PC-3 (cell line): ENCODE measurements around the gene TAGLN2. TPM values are rescaled to one million over a fixed set of nuclear protein-coding genes. Genes with fewer than 3 reads are reported as not detected.

Experiments used
- ATAC-seq: fragments of 200-7000 bp; cut with Tn5 transposase; 2 replicates; pipeline ENCODE4 v1.9.1; 2020; ENCODE audit warnings: mild to moderate bottlenecking, moderate library complexity
- BruUV-seq: library from RNA; stranded (reverse); fragments of 400-500 nt; replicated peaks from 2 replicates; lab custom pipeline; 2021; lab: Mats Ljungman, UMichigan
- CTCF ChIA-PET: fragments of 300-600 bp; sonication (Branson Sonifier 250); formaldehyde crosslinking; loops from one replicate; lab custom pipeline; 2022; ENCODE audit warnings: antibody characterized with exemption; lab: Charles Lee
- POLR2A ChIA-PET: fragments of 300-600 bp; sonication (Branson Sonifier 250); formaldehyde crosslinking; loops from one replicate; lab custom pipeline; 2022; ENCODE audit warnings: antibody characterized with exemption; ENCODE audit not compliant: unreplicated experiment; lab: Charles Lee
- DNase-seq: peaks from one replicate; pipeline ENCODE4 v3.0.0-alpha.2; 2015
- H2AFZ ChIP-seq: fragments of 300-600 bp; sonication (generic); 2 replicates; pipeline ENCODE4 v1.6.0; 2016; ENCODE audit warnings: antibody characterized with exemption, low read length
- H3F3A ChIP-seq: fragments of 300-600 bp; sonication (generic); one replicate; pipeline ENCODE4 v1.6.0; 2017; ENCODE audit warnings: antibody characterized with exemption, low read length, control low read depth, mild to moderate bottlenecking; ENCODE audit not compliant: unreplicated experiment
- H3K27ac ChIP-seq: fragments of 300-600 bp; sonication (generic); 2 replicates; pipeline ENCODE4 v1.5.1; 2016; ENCODE audit warnings: mild to moderate bottlenecking, low read length
- H3K27me3 ChIP-seq: fragments of 300-600 bp; sonication (generic); 2 replicates; pipeline ENCODE4 v1.6.1; 2016; ENCODE audit warnings: low read length, mixed read lengths
- H3K36me3 ChIP-seq: fragments of 300-600 bp; sonication (generic); 2 replicates; pipeline ENCODE4 v1.6.1; 2016; ENCODE audit warnings: low read depth, mixed run types, low read length, mixed read lengths
- H3K4me1 ChIP-seq: fragments of 300-600 bp; sonication (generic); 2 replicates; pipeline ENCODE4 v1.5.1; 2016; ENCODE audit warnings: low read length; ENCODE audit not compliant: insufficient read depth
- H3K4me2 ChIP-seq: fragments of 300-600 bp; sonication (generic); 2 replicates; pipeline ENCODE4 v1.6.0; 2016; ENCODE audit warnings: low read length
- H3K4me3 ChIP-seq: fragments of 300-600 bp; sonication (generic); 2 replicates; pipeline ENCODE4 v1.5.1; 2016; ENCODE audit warnings: mild to moderate bottlenecking, low read length, mixed read lengths
- H3K79me2 ChIP-seq: fragments of 300-600 bp; sonication (generic); 2 replicates; pipeline ENCODE4 v1.6.1; 2017; ENCODE audit warnings: low read length, mixed read lengths
- H3K9ac ChIP-seq: fragments of 300-600 bp; sonication (generic); 2 replicates; pipeline ENCODE4 v1.6.0; 2016; ENCODE audit warnings: mild to moderate bottlenecking, low read length
- H3K9me2 ChIP-seq: fragments of 300-600 bp; sonication (generic); replicated peaks from 2 replicates; pipeline ENCODE4 v1.6.1; 2016; ENCODE audit warnings: mixed run types, low read length, mixed read lengths
- H3K9me3 ChIP-seq: fragments of 300-600 bp; sonication (generic); 2 replicates; pipeline ENCODE4 v1.6.1; 2016; ENCODE audit warnings: low read length, mixed read lengths
- H4K20me1 ChIP-seq: fragments of 300-600 bp; sonication (generic); 2 replicates; pipeline ENCODE4 v1.6.1; 2016; ENCODE audit warnings: low read length, mixed read lengths
- CTCF ChIP-seq: fragments of 300-600 bp; sonication (generic); conservative IDR thresholded peaks from 2 replicates; pipeline ENCODE4 v1.5.1; 2017; ENCODE audit warnings: antibody characterized with exemption, low read depth, mild to moderate bottlenecking, low read length
- EZH2 ChIP-seq: fragments of 300-600 bp; sonication (generic); IDR thresholded peaks from one replicate; pipeline ENCODE4 v1.6.1; 2017; ENCODE audit warnings: antibody characterized with exemption, mild to moderate bottlenecking, low read length; ENCODE audit not compliant: unreplicated experiment
- EZH2phosphoT487 ChIP-seq: fragments of 300-600 bp; sonication (generic); IDR thresholded peaks from 2 replicates; pipeline ENCODE4 v1.6.1; 2018; ENCODE audit warnings: mild to moderate bottlenecking, antibody characterized with exemption, low read length, borderline replicate concordance
- intact Hi-C: fragments of 100-400 bp; cut with micrococcal nuclease; formaldehyde crosslinking; loops from 2 replicates; pipeline ENCODE4 v1.9.0; 2023
- total RNA-seq: library from RNA; depleted of rRNA; stranded (reverse); fragments of >200 nt; gene quantifications from 2 replicates; pipeline ENCODE4 v1.2.3, GENCODE V29; 2014

TAGLN2 gene
- total RNA-seq, 1 experiment from 2014 or later: 1,584 TPM

- no peak overlapping the region for H3K27ac ChIP-seq
- H2AFZ ChIP-seq: no peak overlapping the region
- H3K27me3 ChIP-seq: no peaks in the 10 kb centered on the region
- no peaks in the 10 kb centered on the region for H3K36me3 ChIP-seq
- no peaks in the 10 kb centered on the region for H3F3A ChIP-seq
- no TSS peak for BruUV-seq
- no peaks in the 10 kb centered on the region for H4K20me1 ChIP-seq
- intact Hi-C loops: no loop called here
- CTCF ChIA-PET: no interaction called here
- no peak for ATAC-seq
- peaks cover 33% of the 10 kb centered on the region for H3K4me1 ChIP-seq
- no peak overlapping the region for H3K4me3 ChIP-seq
- H3K79me2 ChIP-seq: peaks cover 23% of the 10 kb centered on the region
- POLR2A ChIA-PET: no interaction called here
- no peak for DNase-seq
- no peaks in the 10 kb centered on the region for H3K9me2 ChIP-seq
- H3K4me2 ChIP-seq: no peak overlapping the region
- H3K9ac ChIP-seq: no peak overlapping the region
- TF ChIP-seq EZH2 (no peak), CTCF (no peak), EZH2phosphoT487 (no peak)
- H3K9me3 ChIP-seq: no peaks in the 10 kb centered on the region
Observed at GRCh38 chr1:159943278-159943640, 18.0 kb upstream of the TAGLN2 start.

GRCh38 chr1:159942632-159943277 is 17.4 kb upstream of the TAGLN2 start:
- H4K20me1 ChIP-seq: no peaks in the 10 kb centered on the region
- CTCF ChIA-PET: no interaction called here
- H3K4me2 ChIP-seq: no peak overlapping the region
- POLR2A ChIA-PET: no interaction called here
- no peak for TF ChIP-seq CTCF
- no peak for TF ChIP-seq EZH2
- TF ChIP-seq EZH2phosphoT487: no peak
- H3K9me3 ChIP-seq: no peaks in the 10 kb centered on the region
- peaks cover 38% of the 10 kb centered on the region for H3K4me1 ChIP-seq
- H3F3A ChIP-seq: no peaks in the 10 kb centered on the region
- H3K9me2 ChIP-seq: no peaks in the 10 kb centered on the region
- H3K36me3 ChIP-seq: no peaks in the 10 kb centered on the region
- peaks cover 23% of the 10 kb centered on the region for H3K79me2 ChIP-seq
- H3K27me3 ChIP-seq: no peaks in the 10 kb centered on the region
- ATAC-seq (no peak), DNase-seq (no peak)
- no peak overlapping the region for H3K4me3 ChIP-seq
- no peak overlapping the region for H3K27ac ChIP-seq
- BruUV-seq: no TSS peak
- H3K9ac ChIP-seq: no peak overlapping the region
- H2AFZ ChIP-seq: no peak overlapping the region
- intact Hi-C loops: no loop called here
